Memory B cell (primary cell): ENCODE data around the gene CDYL.
"Not testable (repeated sequence)": the region's sequence is repeated elsewhere in the genome, so short reads cannot be mapped to it uniquely, and the experiment has no call there.

Source experiments
- ATAC-seq: fragments of 150-1000 bp; cut with Tn5 transposase; 2 replicates; pipeline ENCODE4 v1.10.0; 2021; ENCODE audit warnings: low read depth, mild to moderate bottlenecking, moderate library complexity
- DNase-seq, 2 donors: peaks; one replicate each; pipeline ENCODE4 v3.0.0; 2022; ENCODE audit warnings: low spot score in 2 of 2
- H3K27ac Mint-ChIP-seq: one replicate; pipeline ENCODE4 v1.8.0; 2022; ENCODE audit warnings: mild to moderate bottlenecking, moderate library complexity, mixed read lengths
- H3K27me3 Mint-ChIP-seq: one replicate; pipeline ENCODE4 v1.8.0; 2022; ENCODE audit warnings: mixed read lengths
- H3K36me3 Mint-ChIP-seq: one replicate; pipeline ENCODE4 v1.8.0; 2022; ENCODE audit warnings: mild to moderate bottlenecking, mixed read lengths
- H3K4me1 Mint-ChIP-seq: one replicate; pipeline ENCODE4 v1.8.0; 2022; ENCODE audit warnings: mixed read lengths
- H3K4me3 Mint-ChIP-seq: one replicate; pipeline ENCODE4 v1.8.0; 2022; ENCODE audit warnings: mild to moderate bottlenecking, moderate library complexity, mixed read lengths
- H3K9me3 Mint-ChIP-seq: one replicate; pipeline ENCODE4 v1.8.0; 2022; ENCODE audit warnings: mixed read lengths

The CDYL gene

GRCh38 chr6:4818272-4818938 lies 42.2 kb downstream of the CDYL start:
- Mint-ChIP-seq H3K4me1 (peaks cover 36% of the 10 kb centered on the region), H3K4me3 (no peak overlapping the region)

DNA sequence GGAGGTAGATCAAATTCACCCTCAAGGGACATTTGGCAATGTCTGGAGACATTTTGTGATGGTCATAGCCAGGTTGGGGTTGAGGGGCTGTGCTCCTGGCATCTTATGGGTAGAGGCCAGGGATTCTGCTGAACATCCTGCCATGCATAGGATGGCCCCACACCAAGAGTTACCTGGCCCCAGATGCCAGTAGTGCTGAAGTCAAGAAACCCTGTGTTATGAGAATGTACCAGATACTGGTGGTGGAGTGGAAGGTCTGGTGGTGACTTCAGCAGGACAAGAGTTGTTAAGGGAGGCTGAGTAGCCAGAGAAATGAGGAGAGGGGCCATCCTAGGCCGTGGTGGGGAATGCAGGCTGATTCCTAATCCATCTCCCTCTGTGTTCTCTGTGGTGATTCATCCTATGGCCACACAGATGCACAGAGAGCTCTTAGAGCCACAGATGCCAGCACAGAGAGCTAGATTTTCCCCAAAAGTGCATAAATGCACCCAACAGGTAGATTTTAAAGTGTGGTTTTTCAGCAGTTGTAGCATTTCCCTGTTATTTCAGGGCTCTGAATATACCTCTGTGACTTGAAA lies 43.6 kb downstream of the CDYL start:
- ATAC-seq (no peak), DNase-seq (no peak)
- Mint-ChIP-seq H3K27me3 (no peaks in the 10 kb centered on the region), H3K4me3 (no peak overlapping the region), H3K36me3 (peaks cover 6% of the 10 kb centered on the region), H3K9me3 (peaks cover 3% of the 10 kb centered on the region), H3K27ac (no peak overlapping the region), H3K4me1 (peaks cover 32% of the 10 kb centered on the region)

More at GRCh38 chr6:4818272-4818938, 42.2 kb downstream of the CDYL start:
- no peaks in the 10 kb centered on the region for H3K27me3 Mint-ChIP-seq
- no peak for ATAC-seq
- H3K27ac Mint-ChIP-seq: peak overlapping the region; percentile 69
- H3K9me3 Mint-ChIP-seq: no peaks in the 10 kb centered on the region
- peaks cover 2% of the 10 kb centered on the region for H3K36me3 Mint-ChIP-seq
- DNase-seq: no peak

DNA sequence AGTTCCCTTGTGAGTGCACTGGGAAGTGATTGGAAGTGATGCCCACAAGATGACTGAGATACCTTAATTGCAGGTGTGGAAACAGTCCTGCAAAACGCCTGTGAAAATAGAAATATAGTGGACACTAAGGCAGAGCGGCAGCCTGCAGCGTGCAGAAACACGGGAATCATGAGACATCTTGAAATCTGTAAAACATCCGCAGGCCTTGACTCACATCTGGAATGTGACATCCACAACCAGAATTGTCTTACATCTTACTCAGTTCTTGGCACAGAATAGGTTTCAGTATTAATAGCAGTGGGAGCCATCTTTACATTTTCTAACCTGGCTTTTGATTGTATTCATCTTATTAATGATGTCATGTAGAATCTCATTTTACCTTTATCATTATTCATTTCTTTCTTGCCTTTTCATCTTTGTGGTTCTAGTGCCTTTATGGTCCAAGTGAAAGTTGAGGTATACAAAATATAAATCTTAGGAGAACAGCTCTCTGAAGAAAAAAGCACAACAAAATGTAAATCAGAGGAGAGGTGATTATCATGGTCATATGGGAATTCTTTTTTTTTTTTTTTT lies 44.6 kb downstream of the CDYL start:
- ATAC-seq: no peak
- no peaks in the 10 kb centered on the region for H3K27me3 Mint-ChIP-seq
- H3K4me1 Mint-ChIP-seq: peaks cover 28% of the 10 kb centered on the region

DNA sequence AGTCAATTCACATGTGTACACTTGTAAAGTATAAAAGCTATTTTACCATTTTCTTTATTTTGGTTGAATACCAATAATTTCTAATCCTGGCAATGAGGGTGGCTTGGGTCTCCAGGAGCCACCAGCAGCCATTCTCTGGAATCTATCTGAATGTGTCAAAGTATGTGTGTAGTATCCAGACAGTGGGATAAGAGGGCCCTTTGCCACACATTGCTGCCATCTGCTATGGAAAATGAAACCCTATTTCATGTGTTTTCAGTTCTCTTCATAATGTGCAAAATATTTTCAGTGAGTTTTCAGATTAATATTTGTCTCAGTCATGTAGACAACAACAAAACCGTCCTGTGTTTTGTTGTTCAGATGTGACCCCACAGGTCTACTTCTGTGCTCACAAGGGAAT lies 46.3 kb downstream of the CDYL start:
- ATAC-seq (no peak), DNase-seq (no peak)
- Mint-ChIP-seq H3K9me3 (peaks cover 15% of the 10 kb centered on the region), H3K27me3 (no peaks in the 10 kb centered on the region), H3K36me3 (peaks cover 17% of the 10 kb centered on the region), H3K27ac (no peak overlapping the region), H3K4me3 (no peak overlapping the region), H3K4me1 (peaks cover 28% of the 10 kb centered on the region)

More for the DNA sequence above, 44.6 kb downstream of the CDYL start:
- Mint-ChIP-seq H3K27ac (no peak overlapping the region), H3K9me3 (peaks cover 3% of the 10 kb centered on the region), H3K4me3 (no peak overlapping the region), H3K36me3 (peaks cover 6% of the 10 kb centered on the region)
- DNase-seq: no peak

DNA sequence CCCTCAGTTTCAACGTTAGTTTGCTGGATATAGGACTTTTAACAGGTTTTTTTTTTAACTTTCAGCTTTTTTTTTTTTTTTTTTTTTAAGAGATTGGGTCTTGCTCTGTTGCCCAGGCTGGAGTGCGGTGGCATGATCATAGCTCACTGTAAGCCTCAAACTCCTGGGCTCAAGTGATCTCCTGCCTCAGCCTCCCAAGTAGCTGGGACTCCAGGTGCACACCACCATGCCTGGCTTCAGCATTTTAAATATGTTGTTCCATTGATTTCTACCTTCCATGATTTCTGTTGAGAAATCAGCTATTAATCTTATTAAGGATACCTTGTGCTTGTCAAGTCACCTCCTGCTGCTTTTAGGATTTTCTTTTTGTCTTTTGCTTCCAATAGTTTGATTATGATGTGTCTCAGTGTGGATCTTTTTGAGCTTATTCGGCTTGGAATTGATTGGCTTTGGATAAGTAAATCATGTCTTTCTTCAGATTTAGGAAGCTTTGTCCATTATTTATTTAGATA lies 52.0 kb downstream of the CDYL start:
- Mint-ChIP-seq H3K4me1 (peaks cover 4% of the 10 kb centered on the region), H3K36me3 (peaks cover 25% of the 10 kb centered on the region), H3K27ac (no peak overlapping the region), H3K9me3 (peaks cover 26% of the 10 kb centered on the region), H3K27me3 (no peaks in the 10 kb centered on the region), H3K4me3 (no peak overlapping the region)
- DNase-seq: no peak
- no peak for ATAC-seq

GRCh38 chr6:4829089-4829488 lies 52.9 kb downstream of the CDYL start:
- no peak overlapping the region for H3K4me3 Mint-ChIP-seq
- H3K27ac Mint-ChIP-seq: no peak overlapping the region
- H3K9me3 Mint-ChIP-seq: peaks cover 24% of the 10 kb centered on the region
- H3K36me3 Mint-ChIP-seq: peaks cover 21% of the 10 kb centered on the region
- no peaks in the 10 kb centered on the region for H3K27me3 Mint-ChIP-seq
- no peaks in the 10 kb centered on the region for H3K4me1 Mint-ChIP-seq
- DNase-seq (no peak), ATAC-seq (no peak)

- H3K9me3 Mint-ChIP-seq, DNase-seq, H3K27me3 Mint-ChIP-seq, H3K27ac Mint-ChIP-seq, H3K4me3 Mint-ChIP-seq, ATAC-seq: not testable (repeated sequence)
- Mint-ChIP-seq H3K36me3 (peaks cover 31% of the 10 kb centered on the region), H3K4me1 (peaks cover 16% of the 10 kb centered on the region)
These were observed 59.3 kb downstream of the CDYL start for GRCh38 chr6:4835540-4835939.

- Mint-ChIP-seq H3K4me3 (no peak overlapping the region), H3K27ac (no peak overlapping the region), H3K27me3 (no peaks in the 10 kb centered on the region)
These were observed 64.0 kb downstream of the CDYL start for GRCh38 chr6:4840169-4840568.

DNA sequence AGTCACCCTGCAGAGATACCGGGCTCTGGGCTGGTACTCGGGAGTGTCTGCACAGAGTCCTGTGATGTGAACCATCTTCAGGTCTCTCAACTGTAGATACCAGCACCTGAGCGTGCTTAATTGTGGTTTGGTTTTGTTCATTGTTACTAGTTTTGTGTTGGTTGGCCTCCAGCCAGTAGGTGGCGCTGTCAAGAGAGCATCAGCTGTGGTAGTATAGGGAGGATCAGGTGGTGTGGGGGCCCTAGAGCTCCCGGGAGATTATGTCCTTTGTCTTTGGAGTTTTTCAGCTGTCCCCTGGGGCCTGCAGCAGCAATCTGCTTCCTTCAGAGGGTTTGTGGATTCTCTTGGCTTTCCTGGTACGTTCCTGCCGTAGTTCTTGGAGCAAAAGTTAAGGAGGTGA lies 67.9 kb downstream of the CDYL start:
- H3K36me3 Mint-ChIP-seq: peaks cover 30% of the 10 kb centered on the region
- H3K9me3 Mint-ChIP-seq: peaks cover 12% of the 10 kb centered on the region
- peaks cover 39% of the 10 kb centered on the region for H3K4me1 Mint-ChIP-seq
- no peak overlapping the region for H3K27ac Mint-ChIP-seq
- ATAC-seq: no peak
- no peak overlapping the region for H3K4me3 Mint-ChIP-seq
- no peaks in the 10 kb centered on the region for H3K27me3 Mint-ChIP-seq
- DNase-seq: no peak

More at GRCh38 chr6:4840169-4840568, 64.0 kb downstream of the CDYL start:
- Mint-ChIP-seq H3K9me3 (peaks cover 14% of the 10 kb centered on the region), H3K4me1 (peaks cover 31% of the 10 kb centered on the region), H3K36me3 (peaks cover 47% of the 10 kb centered on the region)
- ATAC-seq (no peak), DNase-seq (no peak)

DNA sequence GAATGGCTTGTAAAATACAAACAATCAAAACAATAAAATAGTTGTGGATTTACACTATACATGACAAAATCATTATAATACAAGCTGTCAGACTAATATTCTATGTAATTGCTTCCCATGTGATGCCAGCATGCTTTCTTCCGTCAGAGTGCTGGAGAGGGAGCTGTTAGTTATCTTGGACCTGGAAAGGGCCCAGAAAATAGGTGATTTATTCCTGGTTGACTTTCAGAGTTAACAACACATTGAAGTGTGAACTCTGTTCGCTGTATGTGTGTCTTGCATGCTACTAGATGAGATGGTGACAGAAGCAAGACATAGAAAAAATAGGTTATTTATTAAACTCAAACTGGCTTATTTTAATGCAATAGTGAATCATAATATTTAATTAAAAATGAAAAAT lies 70.2 kb downstream of the CDYL start:
- H3K4me1 Mint-ChIP-seq: peaks cover 28% of the 10 kb centered on the region
- no peak overlapping the region for H3K4me3 Mint-ChIP-seq
- DNase-seq: no peak
- peaks cover 17% of the 10 kb centered on the region for H3K36me3 Mint-ChIP-seq
- no peak overlapping the region for H3K27ac Mint-ChIP-seq
- ATAC-seq: no peak
- H3K27me3 Mint-ChIP-seq: no peaks in the 10 kb centered on the region
- H3K9me3 Mint-ChIP-seq: peaks cover 7% of the 10 kb centered on the region

GRCh38 chr6:4848382-4849068 lies 72.3 kb downstream of the CDYL start:
- Mint-ChIP-seq H3K36me3 (peaks cover 13% of the 10 kb centered on the region), H3K9me3 (peaks cover 6% of the 10 kb centered on the region), H3K27me3 (no peaks in the 10 kb centered on the region), H3K4me3 (no peak overlapping the region), H3K4me1 (peaks cover 39% of the 10 kb centered on the region), H3K27ac (no peak overlapping the region)
- DNase-seq: no peak
- no peak for ATAC-seq

- Mint-ChIP-seq H3K27ac (no peak overlapping the region), H3K4me3 (no peak overlapping the region), H3K9me3 (peaks cover 4% of the 10 kb centered on the region), H3K27me3 (no peaks in the 10 kb centered on the region), H3K4me1 (peaks cover 41% of the 10 kb centered on the region), H3K36me3 (peaks cover 11% of the 10 kb centered on the region)
- no peak for DNase-seq
- no peak for ATAC-seq
These were observed 73.2 kb downstream of the CDYL start for GRCh38 chr6:4849226-4850022.

- Mint-ChIP-seq H3K4me1 (peaks cover 44% of the 10 kb centered on the region), H3K36me3 (peaks cover 10% of the 10 kb centered on the region), H3K9me3 (peaks cover 4% of the 10 kb centered on the region), H3K27me3 (no peaks in the 10 kb centered on the region), H3K4me3 (no peak overlapping the region), H3K27ac (no peak overlapping the region)
- DNase-seq: no peak
- no peak for ATAC-seq
These were observed 74.8 kb downstream of the CDYL start for GRCh38 chr6:4851035-4851434.
